Measurements from ENCODE around the gene VSTM2L.

VSTM2L gene

DNA sequence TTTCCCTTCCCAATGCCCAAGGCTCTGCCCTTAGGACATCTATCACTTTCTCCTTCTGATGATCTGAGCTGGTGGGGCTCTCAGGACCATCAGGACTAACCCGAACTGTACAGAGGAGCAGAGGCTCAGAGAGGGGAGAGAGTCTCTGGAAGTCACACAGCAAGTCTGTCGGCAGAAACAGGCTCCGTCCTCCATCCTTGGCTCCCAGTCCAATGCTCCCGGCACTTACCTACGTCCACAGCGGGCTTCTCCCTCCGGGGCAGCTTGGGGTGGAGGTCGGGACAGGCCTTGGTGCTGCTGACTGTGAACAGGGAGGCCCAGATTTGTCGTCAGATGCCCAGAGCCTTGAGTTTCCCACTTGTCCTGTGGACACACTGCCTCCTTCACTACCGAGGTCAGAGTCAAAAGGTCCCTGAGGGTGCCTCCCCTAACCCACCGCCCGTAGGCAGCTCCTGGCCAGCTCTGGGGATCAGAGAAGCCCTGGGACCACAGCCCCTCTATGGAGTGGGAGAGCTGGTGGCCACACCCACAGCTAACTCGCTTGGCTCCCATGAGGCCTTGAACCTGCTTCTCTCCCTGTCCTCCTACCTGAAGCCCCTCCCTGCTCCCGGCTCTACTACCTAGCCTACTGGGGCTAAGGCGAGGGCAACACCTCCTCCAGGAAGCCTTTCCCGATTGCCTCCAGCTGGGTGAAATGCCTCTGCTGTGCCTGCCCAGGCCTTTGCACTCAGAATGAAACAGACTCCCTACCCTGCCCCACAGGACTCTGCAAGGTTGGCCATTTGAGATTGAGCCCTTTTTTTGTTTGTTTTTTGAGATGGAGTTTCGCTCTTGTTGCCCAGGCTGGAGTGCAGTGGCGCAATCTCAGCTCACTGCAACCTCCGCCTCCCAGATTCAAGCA lies 22.6 kb downstream of the VSTM2L start:
- DNase-seq (ENCODE audit: low read depth), result no peak
- no peak overlapping the region for H3K4me3 ChIP-seq (ENCODE audit: control insufficient read depth, low read depth, low read length)
- TF ChIP-seq, protein P1, sequence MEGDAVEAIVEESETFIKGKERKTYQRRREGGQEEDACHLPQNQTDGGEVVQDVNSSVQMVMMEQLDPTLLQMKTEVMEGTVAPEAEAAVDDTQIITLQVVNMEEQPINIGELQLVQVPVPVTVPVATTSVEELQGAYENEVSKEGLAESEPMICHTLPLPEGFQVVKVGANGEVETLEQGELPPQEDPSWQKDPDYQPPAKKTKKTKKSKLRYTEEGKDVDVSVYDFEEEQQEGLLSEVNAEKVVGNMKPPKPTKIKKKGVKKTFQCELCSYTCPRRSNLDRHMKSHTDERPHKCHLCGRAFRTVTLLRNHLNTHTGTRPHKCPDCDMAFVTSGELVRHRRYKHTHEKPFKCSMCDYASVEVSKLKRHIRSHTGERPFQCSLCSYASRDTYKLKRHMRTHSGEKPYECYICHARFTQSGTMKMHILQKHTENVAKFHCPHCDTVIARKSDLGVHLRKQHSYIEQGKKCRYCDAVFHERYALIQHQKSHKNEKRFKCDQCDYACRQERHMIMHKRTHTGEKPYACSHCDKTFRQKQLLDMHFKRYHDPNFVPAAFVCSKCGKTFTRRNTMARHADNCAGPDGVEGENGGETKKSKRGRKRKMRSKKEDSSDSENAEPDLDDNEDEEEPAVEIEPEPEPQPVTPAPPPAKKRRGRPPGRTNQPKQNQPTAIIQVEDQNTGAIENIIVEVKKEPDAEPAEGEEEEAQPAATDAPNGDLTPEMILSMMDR (conservative IDR thresholded peaks at IDR 0.05; ENCODE audit: control insufficient read depth, insufficient read depth, low read depth, low read length), result no peak

DNA sequence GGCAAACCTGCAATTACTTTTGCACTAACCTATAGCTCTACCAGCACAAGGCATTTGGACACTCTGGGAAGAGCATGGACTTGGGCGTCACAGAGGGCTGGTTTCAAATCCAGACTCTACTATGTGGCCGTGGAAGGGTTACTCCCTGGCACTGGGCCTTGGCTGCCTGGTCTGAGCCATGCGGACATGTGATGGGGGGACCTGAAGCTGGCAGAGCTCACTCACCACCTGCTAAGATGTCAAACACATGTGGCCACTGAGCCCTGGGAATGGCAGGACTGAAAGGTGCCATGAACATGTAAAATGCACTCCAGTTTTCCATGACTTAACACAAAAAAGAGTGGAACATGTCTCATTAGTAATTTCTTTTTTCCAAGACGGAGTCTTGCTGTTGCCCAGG lies 23.7 kb downstream of the VSTM2L start:
- TF ChIP-seq, protein P1 (conservative IDR thresholded peaks at IDR 0.05; ENCODE audit: control insufficient read depth, insufficient read depth, low read depth, low read length), result no peak
- no peak for DNase-seq (ENCODE audit: low read depth)
- no peak overlapping the region for H3K4me3 ChIP-seq (ENCODE audit: control insufficient read depth, low read depth, low read length)

DNA sequence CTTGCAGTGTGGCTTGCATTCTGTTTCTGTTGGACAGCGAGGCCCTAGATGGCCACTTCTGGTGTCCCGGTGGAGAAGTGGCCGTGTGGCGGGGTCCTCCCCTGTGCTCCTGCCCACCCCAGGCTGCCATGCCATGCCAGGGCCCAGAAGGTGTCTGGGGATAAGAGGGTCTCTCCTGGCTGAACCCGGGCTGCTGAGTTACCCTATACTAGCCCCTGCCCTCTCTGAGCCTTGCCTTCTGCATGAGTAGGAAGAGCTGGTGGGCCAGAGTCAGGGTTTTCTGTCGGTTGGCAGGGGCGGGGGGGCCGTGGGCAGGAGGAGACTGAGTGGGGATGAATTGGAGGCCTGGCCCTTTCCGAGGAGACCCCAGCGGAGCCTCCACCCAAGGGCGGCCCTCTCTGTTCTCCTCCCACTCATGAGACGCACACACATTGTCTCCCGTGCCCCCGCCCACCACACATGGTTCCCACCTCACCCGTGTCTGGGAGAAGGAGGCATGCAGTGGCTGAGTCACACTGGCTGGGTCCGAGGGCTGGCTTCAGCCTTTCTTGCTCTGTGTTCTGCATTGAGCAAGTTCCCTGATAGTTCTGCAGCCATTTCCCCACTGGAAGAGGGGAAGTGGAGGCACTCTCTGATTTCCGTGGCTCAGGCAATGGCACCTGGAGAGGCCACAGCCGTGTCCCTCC lies 24.6 kb downstream of the VSTM2L start:
- no peak for DNase-seq (ENCODE audit: low read depth)
- TF ChIP-seq, protein P1 (conservative IDR thresholded peaks at IDR 0.05; ENCODE audit: control insufficient read depth, insufficient read depth, low read depth, low read length), result no peak
- no peak overlapping the region for H3K4me3 ChIP-seq (ENCODE audit: control insufficient read depth, low read depth, low read length)

DNA sequence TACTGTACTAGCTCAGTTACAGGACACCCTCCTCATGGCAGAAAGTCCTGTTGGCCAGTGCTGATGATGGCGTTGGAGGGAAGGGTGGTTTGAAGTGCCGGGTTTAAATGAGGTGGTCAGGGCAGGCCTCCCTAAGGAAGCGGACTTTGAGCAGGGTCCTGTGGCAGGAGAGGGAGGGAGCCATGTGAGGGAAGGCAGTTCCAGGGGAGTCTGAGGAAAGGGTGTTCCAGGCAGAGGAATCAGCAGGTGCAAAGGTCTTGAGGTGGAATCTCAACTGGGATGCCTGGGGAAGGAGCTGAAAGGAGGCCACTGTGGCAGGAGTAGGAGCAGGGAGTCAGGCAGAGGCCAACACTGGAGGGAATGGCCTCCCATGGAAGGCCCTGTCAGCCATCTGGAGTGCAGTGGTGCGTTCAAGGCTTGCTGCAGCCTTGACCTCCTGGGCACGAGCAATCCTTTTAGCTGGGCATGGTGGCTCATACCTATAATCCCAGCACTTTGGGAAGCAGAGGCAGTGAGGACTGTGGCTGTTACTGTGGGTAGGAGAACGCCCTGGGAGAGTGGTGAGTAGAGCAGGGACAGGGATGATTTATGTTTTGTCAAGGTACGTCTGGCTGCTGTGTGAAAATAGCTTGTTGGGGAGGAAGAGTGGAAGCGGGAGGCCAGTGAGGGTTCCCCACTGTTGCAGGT lies 26.2 kb downstream of the VSTM2L start:
- TF ChIP-seq, protein P1 (conservative IDR thresholded peaks at IDR 0.05; ENCODE audit: control insufficient read depth, insufficient read depth, low read depth, low read length), result no peak
- DNase-seq (ENCODE audit: low read depth), result no peak
- no peak overlapping the region for H3K4me3 ChIP-seq (ENCODE audit: control insufficient read depth, low read depth, low read length)

DNA sequence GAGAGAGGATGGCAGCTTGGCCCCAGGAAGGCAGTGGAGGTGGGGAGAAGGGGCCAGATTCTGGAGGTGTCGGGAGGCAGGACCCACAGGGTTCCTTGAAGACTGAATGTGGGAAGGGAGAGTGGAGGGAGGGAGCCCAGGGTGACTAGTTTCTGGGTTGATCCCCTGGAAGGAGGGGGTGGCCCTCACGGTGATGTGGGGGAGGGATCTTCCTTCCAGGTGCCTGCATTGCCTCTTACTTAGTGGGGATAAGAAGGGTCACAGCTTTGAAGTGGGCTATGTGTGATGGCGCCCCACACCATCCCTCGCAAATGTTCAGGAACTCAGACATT lies 26.7 kb downstream of the VSTM2L start:
- TF ChIP-seq, protein P1 (conservative IDR thresholded peaks at IDR 0.05; ENCODE audit: control insufficient read depth, insufficient read depth, low read depth, low read length), result no peak
- DNase-seq (ENCODE audit: low read depth), result no peak
- H3K4me3 ChIP-seq (ENCODE audit: control insufficient read depth, low read depth, low read length), result no peak overlapping the region

DNA sequence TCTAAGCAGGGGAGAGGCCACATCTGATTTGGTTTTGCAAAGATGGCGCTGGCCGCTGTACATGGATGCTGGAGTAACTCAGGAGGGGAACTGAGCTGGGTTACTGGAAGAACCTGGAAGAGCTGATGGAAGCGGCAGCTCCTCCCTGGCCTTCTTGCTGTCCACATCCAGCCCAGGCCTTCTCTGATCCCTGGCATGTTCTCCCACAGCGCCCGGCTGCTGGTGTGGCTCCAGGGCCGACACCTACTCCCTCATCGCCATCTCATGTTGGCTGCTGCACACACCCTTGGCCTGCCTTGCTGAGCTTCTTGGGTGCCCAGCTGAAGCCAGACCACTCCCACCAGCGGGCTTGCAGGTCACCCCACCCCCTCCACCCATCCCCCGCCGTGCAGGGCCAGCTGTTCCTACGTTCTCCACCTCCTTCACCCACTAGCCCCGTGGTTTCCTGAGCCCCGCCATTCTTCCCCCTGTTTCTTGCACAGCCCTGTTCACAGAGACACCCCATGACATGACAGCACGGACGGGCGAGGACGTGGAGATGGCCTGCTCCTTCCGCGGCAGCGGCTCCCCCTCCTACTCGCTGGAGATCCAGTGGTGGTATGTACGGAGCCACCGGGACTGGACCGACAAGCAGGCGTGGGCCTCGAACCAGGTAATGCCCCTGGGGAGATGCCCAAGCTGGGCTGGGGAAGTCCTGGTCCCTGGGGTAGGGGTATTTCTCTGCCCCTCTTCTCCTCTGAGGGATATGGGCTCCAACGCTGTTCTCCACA lies 28.4 kb downstream of the VSTM2L start:
- no peak overlapping the region for H3K4me3 ChIP-seq (ENCODE audit: control insufficient read depth, low read depth, low read length)
- TF ChIP-seq, protein P1 (conservative IDR thresholded peaks at IDR 0.05; ENCODE audit: control insufficient read depth, insufficient read depth, low read depth, low read length), result no peak
- no peak for DNase-seq (ENCODE audit: low read depth)

All from fibroblast of mammary gland (primary cell).